SKM-1 treated with dmso at 0.1 percent for 144 hours (cell line): ENCODE results near the gene SMIM10.
"Not testable (repeated sequence)": the region's sequence is repeated elsewhere in the genome, so short reads cannot be mapped to it uniquely, and the experiment has no call there.

ENCODE experiments used
- DNase-seq: peaks from one replicate; lab custom pipeline; 2025; ENCODE audit not compliant: unreplicated experiment; lab: John Stamatoyannopoulos, UW

SMIM10 gene

DNA sequence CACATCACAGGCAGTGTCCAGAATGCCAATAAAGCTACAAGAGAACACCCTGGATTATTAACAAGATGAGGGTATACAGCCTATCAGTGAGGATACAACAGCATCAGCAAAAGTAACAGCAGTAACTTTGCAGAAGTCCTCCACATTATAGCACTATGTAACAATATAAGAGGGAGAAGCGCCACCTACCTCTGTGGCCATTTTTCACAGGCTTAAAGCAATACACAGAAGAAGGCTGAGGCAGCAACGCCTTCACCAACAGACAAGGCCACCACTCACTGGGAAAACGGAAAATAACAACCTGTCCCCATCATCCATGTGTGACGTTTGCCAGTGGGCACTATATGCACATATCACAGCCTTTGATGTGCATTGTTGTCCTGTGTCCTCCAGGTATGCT is 19.0 kb downstream of the SMIM10 start:
- DNase-seq, result no peak

DNA sequence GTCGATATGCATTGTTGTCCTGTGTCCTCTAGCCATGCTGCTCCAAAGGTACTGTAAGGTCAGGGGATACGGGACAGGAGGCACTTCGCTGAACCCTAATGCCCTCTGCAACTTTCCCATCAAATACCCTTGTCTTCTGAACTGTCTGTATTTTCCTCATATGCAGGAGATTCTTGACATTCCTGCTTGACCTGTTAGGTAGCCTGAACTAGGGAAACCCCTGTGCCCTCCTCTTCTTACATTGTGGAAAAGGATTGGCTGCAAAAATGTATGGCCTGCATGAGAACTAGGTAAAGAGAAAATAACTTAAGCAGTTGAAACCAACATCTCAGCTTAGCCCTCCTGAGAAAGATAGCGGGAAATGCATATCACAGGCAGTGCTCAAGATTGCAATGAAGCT is 20.1 kb downstream of the SMIM10 start:
- no peak for DNase-seq

DNA sequence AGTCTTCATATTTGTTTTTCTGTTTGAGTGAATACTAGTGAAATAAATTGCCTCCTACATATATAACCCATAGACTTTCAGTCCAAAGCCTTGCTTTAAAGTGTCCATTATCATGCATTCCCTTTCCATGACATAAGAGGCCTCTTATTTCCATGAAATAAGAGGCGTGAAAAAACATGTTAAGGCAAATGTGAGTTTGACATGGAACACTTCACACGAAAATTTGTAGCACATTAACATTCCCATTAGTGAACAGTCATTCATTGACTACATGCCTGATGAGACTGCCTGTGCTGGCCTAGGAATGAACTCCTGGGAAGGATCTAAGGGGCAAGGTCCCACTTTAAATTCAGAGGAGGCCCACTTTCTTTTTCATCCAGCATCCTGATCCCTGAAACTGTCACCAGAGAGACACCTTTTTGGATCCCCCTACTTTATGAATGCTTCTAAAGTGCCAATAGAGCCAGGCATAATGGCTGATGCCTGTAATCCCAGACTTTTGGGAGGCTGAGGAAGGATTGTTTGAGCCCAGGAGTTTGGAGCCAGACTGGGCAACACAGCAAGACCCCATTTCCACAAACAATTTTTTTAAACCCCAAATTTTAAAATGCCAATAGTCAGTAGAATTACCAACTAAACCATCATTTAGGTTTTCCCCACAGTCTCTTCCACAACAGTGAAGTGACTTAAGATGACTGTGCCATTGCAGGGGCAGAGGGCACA is 24.9 kb downstream of the SMIM10 start:
- no peak for DNase-seq

DNA sequence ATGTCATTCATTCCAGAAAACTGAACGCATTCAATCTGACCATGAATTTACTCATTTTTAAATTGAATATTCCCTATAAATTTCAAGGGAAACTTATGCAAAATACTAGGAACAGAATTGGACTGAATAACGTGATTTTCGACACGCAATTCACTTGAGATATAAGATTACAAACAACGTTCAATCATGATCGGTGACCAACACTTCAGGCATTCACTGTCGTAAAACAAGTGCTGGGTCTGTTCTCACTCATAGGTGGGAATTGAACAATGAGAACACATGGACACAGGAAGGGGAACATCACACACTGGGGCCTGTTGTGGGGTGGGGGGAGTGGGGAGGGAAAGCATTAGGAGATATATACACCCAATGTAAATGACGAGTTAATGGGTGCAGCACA is 29.1 kb downstream of the SMIM10 start:
- DNase-seq, result not testable (repeated sequence)

DNA sequence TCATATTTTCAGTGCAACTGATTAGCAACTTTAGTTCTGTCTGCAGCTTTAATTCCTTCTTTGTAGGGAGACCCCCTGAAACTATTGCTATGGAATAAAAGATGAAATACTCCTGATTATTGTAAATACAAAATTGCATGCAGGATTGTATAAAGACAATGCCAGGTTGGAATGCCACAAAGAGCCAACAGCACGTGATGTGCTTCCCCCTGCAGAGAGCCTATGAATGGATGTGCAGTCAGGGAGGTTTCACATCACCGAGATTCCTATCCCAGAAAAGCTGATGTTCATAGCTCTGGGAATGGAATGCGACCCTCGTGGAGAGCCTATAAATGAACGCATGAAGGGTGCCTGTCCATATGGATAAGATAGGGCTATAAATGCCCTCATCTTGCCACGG is 33.0 kb downstream of the SMIM10 start:
- not testable (repeated sequence) for DNase-seq

DNA sequence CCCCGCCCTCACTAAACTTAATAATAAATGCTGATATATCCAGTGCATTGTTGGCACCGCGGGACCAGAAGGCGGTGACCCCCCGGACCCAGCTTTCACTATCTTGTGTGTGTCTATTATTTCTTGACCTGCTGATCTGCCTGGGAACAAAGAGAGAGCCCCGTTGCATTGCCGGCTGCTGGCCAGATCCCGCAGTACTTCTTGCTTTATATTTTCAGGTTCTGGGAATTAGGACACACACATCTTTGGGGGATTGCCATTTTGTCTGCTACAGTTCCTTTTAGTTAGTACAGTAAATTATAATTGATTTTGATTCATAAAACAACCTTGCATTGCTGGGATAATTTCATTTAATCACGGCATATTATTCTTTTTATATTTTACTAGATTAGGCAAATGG is 33.7 kb downstream of the SMIM10 start:
- DNase-seq, result no peak

DNA sequence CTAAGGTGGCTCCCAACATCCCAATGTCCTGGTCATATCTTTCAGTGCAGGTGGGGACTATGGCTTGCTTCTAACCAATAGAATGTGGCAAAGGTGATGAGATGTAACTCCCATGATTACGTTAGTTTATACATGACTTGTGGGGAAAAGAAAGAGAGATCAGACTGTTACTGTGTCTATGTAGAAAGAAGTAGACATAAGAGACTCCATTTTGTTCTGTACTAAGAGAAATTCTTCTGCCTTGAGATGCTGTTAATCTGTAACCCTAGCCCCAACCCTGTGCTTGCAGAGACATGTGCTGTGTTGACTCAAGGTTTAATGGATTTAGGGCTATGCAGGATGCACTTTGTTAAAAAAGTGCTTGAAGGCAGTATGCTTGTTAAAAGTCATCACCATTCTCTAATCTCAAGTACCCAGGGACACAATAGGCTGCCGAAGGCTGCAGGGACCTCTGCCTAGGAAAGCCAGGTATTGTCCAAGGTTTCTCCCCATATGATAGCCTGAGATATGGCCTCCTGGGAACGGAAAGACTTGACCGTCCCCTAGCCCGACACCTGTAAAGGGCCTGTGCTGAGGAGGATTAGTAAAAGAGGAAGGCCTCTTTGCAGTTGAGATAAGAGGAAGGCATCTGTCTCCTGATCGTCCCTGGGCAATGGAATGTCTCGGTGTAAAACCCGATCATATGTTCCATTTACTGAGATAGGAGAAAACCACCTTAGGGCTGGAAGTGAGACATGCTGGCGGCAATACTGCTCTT is 39.6 kb downstream of the SMIM10 start:
- not testable (repeated sequence) for DNase-seq

DNA sequence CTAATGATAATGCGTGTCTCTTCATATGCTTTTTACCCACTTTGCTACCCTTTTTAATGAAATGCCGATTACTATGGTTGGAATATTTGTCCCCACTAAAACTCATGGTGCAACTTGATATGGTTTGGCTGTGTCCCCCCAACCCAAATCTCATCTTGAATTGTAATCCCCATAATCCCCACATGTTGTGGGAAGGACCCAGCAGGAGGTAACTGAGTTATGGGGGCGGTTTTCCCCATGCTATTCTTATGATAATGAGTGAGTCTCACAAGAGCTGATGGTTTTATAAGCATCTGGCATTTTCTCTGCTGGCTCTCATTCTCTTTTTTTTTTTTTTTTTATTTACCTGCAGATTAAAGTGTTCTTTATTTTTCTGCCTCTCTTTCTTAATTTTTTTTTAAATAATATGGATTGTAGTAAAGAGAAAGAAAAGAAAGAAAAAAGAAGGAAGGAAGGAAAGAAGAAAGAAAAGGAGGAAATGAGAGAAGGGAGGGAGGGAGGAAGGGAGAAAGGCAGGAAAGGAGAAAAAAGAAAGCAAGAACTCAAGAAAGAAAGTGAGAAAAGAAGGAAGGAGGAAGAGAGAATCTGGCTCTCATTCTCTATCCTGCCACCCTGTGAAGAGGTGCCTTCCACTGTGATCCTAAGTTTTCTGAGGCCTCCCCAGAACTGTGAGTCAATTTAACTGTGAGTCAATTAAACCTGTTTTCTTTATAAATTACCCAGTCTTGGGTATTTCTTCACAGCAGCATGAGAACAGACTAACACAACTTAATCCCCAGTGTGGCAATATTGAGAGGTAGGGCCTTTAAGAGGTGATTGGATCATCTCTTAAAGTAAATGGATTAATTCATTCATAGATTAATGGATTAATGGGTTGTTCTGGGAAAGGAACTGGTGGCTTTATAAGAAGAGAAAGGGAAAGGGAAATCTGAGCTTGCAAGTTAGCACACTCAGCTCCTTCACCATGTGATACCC is 50.6 kb downstream of the SMIM10 start:
- DNase-seq, result not testable (repeated sequence)
